Limb (tissue), 2 donors: Measurements from ENCODE around the gene RAB40C.

Source experiments
- DNase-seq, 2 donors: peaks; one replicate each; pipeline ENCODE4 v3.0.0-alpha.2; 2016; ENCODE audit errors: extremely low spot score in 2 of 2

The RAB40C gene

GRCh38 chr16:559021-559380 is 30.9 kb upstream of the RAB40C start:
- DNase-seq, result no peak

- no peak for DNase-seq
These were observed 30.3 kb upstream of the RAB40C start for GRCh38 chr16:559411-560203.

- DNase-seq, result no peak
These were observed 29.6 kb upstream of the RAB40C start, which contains the start of gene PRR35 for GRCh38 chr16:560204-560700. PRR35 (plus strand) TSS chr16:560394; CDS start chr16:563295, 2,901 bp downstream.

- no peak for DNase-seq
These were observed 29.0 kb upstream of the RAB40C start for GRCh38 chr16:560701-561412.

- DNase-seq, result no peak
These were observed 28.5 kb upstream of the RAB40C start for GRCh38 chr16:561413-561794.

GRCh38 chr16:561957-562938 is 27.6 kb upstream of the RAB40C start:
- DNase-seq, result no peak

- no peak for DNase-seq
These were observed 26.7 kb upstream of the RAB40C start for GRCh38 chr16:563072-563644.

- DNase-seq, result no peak
These were observed 25.0 kb upstream of the RAB40C start for GRCh38 chr16:564690-565418.

GRCh38 chr16:565419-566330 is 24.2 kb upstream of the RAB40C start:
- DNase-seq, result no peak

GRCh38 chr16:566475-567372 is 23.1 kb upstream of the RAB40C start, which contains the start of gene NHLRC4:
NHLRC4 (plus strand) TSS chr16:567005; CDS start chr16:568048, 1,043 bp downstream.
- peak; percentile 40 to 67 for DNase-seq

- no peak for DNase-seq
These were observed 22.3 kb upstream of the RAB40C start for GRCh38 chr16:567373-568256.

GRCh38 chr16:568401-569258 is 21.2 kb upstream of the RAB40C start:
- DNase-seq, result no peak

- DNase-seq, result peak; percentile 49 to 89
These were observed 20.2 kb upstream of the RAB40C start, which contains the start of gene PIGQ for GRCh38 chr16:569445-570254. PIGQ (plus strand) TSS chr16:569968; CDS start chr16:574075, 4,107 bp downstream.

GRCh38 chr16:572865-573650 is 16.8 kb upstream of the RAB40C start:
- no peak for DNase-seq
